ENCODE results near the gene COPS3. TPM values are rescaled to one million over a fixed set of nuclear protein-coding genes. Genes with fewer than 3 reads are reported as not detected.
A peak's percentile ranks its signal among the peaks of the same experiment; 100 is the strongest.

Gene COPS3
- total RNA-seq, 1 donor from 2014 or later = 87.4 TPM

DNA sequence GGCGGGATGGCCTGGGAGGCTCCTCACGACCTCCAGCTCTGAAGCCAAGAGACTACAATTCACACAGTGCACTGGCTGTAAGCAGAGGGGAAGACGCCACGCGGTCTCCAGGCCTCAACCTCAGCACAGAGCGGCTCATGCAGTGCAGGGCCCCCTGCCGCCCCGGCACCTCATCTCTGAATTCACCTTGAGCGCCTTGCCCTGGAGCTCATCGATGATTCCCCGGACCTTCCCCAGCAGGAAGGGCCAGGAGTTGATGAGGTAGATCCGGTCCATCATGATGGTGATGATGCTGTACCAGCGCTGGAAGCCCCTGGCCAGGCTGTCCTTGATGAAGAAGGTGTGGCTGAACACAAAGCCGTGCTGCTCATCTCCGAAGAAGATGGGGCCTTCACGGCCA lies 57.3 kb downstream of the COPS3 start:
- TF ChIP-seq, protein P1, sequence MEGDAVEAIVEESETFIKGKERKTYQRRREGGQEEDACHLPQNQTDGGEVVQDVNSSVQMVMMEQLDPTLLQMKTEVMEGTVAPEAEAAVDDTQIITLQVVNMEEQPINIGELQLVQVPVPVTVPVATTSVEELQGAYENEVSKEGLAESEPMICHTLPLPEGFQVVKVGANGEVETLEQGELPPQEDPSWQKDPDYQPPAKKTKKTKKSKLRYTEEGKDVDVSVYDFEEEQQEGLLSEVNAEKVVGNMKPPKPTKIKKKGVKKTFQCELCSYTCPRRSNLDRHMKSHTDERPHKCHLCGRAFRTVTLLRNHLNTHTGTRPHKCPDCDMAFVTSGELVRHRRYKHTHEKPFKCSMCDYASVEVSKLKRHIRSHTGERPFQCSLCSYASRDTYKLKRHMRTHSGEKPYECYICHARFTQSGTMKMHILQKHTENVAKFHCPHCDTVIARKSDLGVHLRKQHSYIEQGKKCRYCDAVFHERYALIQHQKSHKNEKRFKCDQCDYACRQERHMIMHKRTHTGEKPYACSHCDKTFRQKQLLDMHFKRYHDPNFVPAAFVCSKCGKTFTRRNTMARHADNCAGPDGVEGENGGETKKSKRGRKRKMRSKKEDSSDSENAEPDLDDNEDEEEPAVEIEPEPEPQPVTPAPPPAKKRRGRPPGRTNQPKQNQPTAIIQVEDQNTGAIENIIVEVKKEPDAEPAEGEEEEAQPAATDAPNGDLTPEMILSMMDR (IDR thresholded peaks at IDR 0.05; ENCODE audit: insufficient read depth, low read length, severe bottlenecking) = no peak
- Histone ChIP-seq H3K36me3 (ENCODE audit: control insufficient read depth, insufficient read depth, low read length) (peaks cover 59% of the 10 kb centered on the region), H3K4me3 (ENCODE audit: low read depth, low read length) (no peak overlapping the region), H3K27me3 (ENCODE audit: control insufficient read depth, insufficient read depth, low read length) (no peaks in the 10 kb centered on the region)
- DNase-seq (ENCODE audit: low read depth) = no peak
- no peak for FAIRE-seq

DNA sequence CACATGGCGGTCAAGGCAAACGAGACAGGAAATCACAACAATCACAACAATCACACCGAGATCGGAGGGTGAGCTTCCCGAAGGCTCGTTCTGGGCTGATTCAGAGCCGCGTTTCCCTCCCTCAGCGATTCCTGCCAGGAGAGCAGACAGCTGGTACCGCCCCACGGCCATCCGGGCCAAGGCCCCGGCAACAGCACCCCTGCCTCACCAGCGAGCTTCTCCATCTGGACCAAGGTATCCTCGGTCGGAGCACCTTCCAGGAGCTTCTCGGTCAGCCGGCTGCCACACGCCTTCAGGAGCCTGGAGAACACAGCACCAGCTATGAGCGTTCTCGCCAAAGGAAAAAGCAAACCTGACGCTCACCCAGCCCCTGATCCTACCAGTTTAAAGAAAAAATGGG lies 59.7 kb downstream of the COPS3 start:
- Histone ChIP-seq H3K4me3 (ENCODE audit: low read depth, low read length) (no peak overlapping the region), H3K27me3 (ENCODE audit: control insufficient read depth, insufficient read depth, low read length) (no peaks in the 10 kb centered on the region), H3K36me3 (ENCODE audit: control insufficient read depth, insufficient read depth, low read length) (peaks cover 49% of the 10 kb centered on the region)
- FAIRE-seq (no peak), DNase-seq (ENCODE audit: low read depth) (no peak)
- TF ChIP-seq, protein P1 (IDR thresholded peaks at IDR 0.05; ENCODE audit: insufficient read depth, low read length, severe bottlenecking) = no peak

GRCh38 chr17:17220529-17220928 lies 60.5 kb downstream of the COPS3 start:
- H3K4me3 ChIP-seq (ENCODE audit: low read depth, low read length) = no peak overlapping the region
- no peak for DNase-seq (ENCODE audit: low read depth)
- TF ChIP-seq, protein P1 (IDR thresholded peaks at IDR 0.05; ENCODE audit: insufficient read depth, low read length, severe bottlenecking) = no peak
- FAIRE-seq = no peak
- no peaks in the 10 kb centered on the region for H3K27me3 ChIP-seq (ENCODE audit: control insufficient read depth, insufficient read depth, low read length)
- peaks cover 53% of the 10 kb centered on the region for H3K36me3 ChIP-seq (ENCODE audit: control insufficient read depth, insufficient read depth, low read length)

GRCh38 chr17:17217995-17218394 lies 63.1 kb downstream of the COPS3 start:
- no peak for DNase-seq (ENCODE audit: low read depth)
- H3K36me3 ChIP-seq (ENCODE audit: control insufficient read depth, insufficient read depth, low read length) = peaks cover 47% of the 10 kb centered on the region
- no peak for FAIRE-seq
- TF ChIP-seq, protein P1 (IDR thresholded peaks at IDR 0.05; ENCODE audit: insufficient read depth, low read length, severe bottlenecking) = no peak
- H3K27me3 ChIP-seq (ENCODE audit: control insufficient read depth, insufficient read depth, low read length) = no peaks in the 10 kb centered on the region
- H3K4me3 ChIP-seq (ENCODE audit: low read depth, low read length) = no peak overlapping the region

DNA sequence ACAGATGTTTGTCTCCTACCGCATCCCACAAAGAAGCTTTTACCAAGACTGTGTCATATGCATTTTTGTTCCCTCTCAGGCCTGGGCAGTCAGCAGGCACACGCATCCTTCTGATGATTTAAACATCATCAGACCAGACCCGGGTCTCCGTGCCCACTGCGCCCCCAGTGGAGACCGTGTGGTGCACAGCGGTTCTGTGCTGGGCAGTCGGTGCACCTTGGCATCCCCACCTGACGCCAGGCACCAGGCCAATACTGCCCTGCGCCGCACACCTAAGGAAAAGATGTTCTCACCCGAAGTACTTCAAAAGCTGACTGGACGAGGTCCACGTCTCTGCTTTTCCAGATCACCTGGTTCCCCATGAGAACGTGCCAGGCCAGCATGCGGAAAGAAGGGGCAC lies 64.3 kb downstream of the COPS3 start:
- TF ChIP-seq, protein P1 (IDR thresholded peaks at IDR 0.05; ENCODE audit: insufficient read depth, low read length, severe bottlenecking) = peak; percentile 8
- H3K36me3 ChIP-seq (ENCODE audit: control insufficient read depth, insufficient read depth, low read length) = peaks cover 45% of the 10 kb centered on the region
- no peak overlapping the region for H3K4me3 ChIP-seq (ENCODE audit: low read depth, low read length)
- no peak for DNase-seq (ENCODE audit: low read depth)
- FAIRE-seq = peak; percentile 75
- no peaks in the 10 kb centered on the region for H3K27me3 ChIP-seq (ENCODE audit: control insufficient read depth, insufficient read depth, low read length)

DNA sequence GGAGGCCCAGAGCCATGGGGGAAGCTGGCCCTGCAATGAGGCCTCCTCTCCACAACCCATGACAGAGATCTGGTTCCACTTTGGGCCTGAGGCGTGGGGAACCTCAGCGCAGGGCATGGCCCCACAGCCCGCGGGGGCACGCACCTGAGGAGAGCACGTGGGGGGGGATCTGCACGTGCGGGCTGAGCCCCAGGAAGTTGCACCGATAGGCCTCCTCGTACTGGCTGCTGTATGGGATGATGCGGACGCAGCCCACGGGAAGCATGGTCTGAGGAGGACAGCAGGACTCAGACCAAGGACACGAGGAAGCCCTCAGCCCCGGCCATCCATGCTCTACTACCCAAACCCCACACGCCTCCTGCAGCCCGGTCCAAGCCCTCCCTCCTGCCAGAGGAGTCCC lies 64.8 kb downstream of the COPS3 start:
- DNase-seq (ENCODE audit: low read depth) (no peak), FAIRE-seq (no peak)
- Histone ChIP-seq H3K4me3 (ENCODE audit: low read depth, low read length) (no peak overlapping the region), H3K27me3 (ENCODE audit: control insufficient read depth, insufficient read depth, low read length) (no peaks in the 10 kb centered on the region), H3K36me3 (ENCODE audit: control insufficient read depth, insufficient read depth, low read length) (peaks cover 42% of the 10 kb centered on the region)
- TF ChIP-seq, protein P1 (IDR thresholded peaks at IDR 0.05; ENCODE audit: insufficient read depth, low read length, severe bottlenecking) = no peak
